Transverse colon (tissue), 4 donors: ENCODE results near the gene MYOF. TPM values are rescaled to one million over a fixed set of nuclear protein-coding genes. Genes with fewer than 3 reads are reported as not detected.
A peak's percentile ranks its signal among the peaks of the same experiment; 100 is the strongest.

Source experiments
- DNase-seq: peaks from one replicate; pipeline ENCODE4 v3.0.0-alpha.2; 2019
- H3K27ac ChIP-seq, 4 donors: fragments of 200-600 bp; sonication (generic); 2 replicates each; pipeline ENCODE4 v1.5.1; 2016 to 2018; ENCODE audit warnings: inconsistent platforms in 4 of 4
- H3K27me3 ChIP-seq: fragments of 200-600 bp; sonication (generic); 2 replicates; pipeline ENCODE4 v1.5.1; 2017; ENCODE audit warnings: inconsistent platforms
- H3K36me3 ChIP-seq, 4 donors: fragments of 200-600 bp; sonication (generic); 2 replicates each; pipeline ENCODE4 v1.5.1; 2017 to 2019; ENCODE audit warnings: inconsistent platforms in 4 of 4
- H3K4me1 ChIP-seq, 4 donors: fragments of 200-600 bp; sonication (generic); 2 replicates each; pipeline ENCODE4 v1.5.1; 2017 to 2020; ENCODE audit warnings: inconsistent platforms in 4 of 4
- H3K4me3 ChIP-seq, 4 donors: fragments of 200-600 bp; sonication (generic); 1 replicate in 1 of 4; 2 replicates in 3 of 4; pipeline versions ENCODE4 v1.5.1 to v1.6.1; 2017 to 2019; ENCODE audit warnings: inconsistent platforms in 4 of 4
- H3K9me3 ChIP-seq, 2 donors: fragments of 200-600 bp; sonication (generic); 2 replicates each; pipeline ENCODE4 v1.5.1; 2017 to 2019; ENCODE audit warnings: inconsistent platforms in 2 of 2
- EP300 ChIP-seq: sonication (generic); formaldehyde crosslinking; IDR thresholded peaks from one replicate; pipeline ENCODE4 v1.6.1; 2017; ENCODE audit warnings: antibody characterized with exemption, low read depth
- POLR2A ChIP-seq: fragments of 450-650 bp; IDR thresholded peaks from one replicate; pipeline ENCODE4 v1.6.1; 2016; ENCODE audit warnings: antibody characterized with exemption, mild to moderate bottlenecking, moderate library complexity
- POLR2AphosphoS5 ChIP-seq, 3 donors: sonication (generic); formaldehyde crosslinking; IDR thresholded peaks; one replicate each; pipeline ENCODE4 v1.6.1; 2016; ENCODE audit warnings: antibody characterized with exemption in 3 of 3
- WGBS, 2 donors: methylation state at CpG; one replicate each; pipeline ENCODE4 v1.1.5; 2018; ENCODE audit warnings: low coverage in 1 of 2; 5-methylcytosine and 5-hydroxymethylcytosine counted together
- in situ Hi-C, 4 donors: fragments of 200-750 bp; cut with MboI; loops; one replicate each; pipeline versions ENCODE4 v1.15.0 to v1.15.1; 2017; ENCODE audit warnings: low sequenced_read_pairs in 3 of 4, low pct_ligation_motif_present in 1 of 4, low pct_unique_long_range_greater_than_20kb in 1 of 4
- intact Hi-C: fragments of 100-400 bp; cut with DNase I; formaldehyde crosslinking; loops from one replicate; pipeline ENCODE4 v1.15.1; 2023; ENCODE audit warnings: low total_unique reads
- total RNA-seq, 4 donors: library from RNA; depleted of rRNA; stranded (reverse); fragments of >200 nt; gene quantifications; one replicate each; pipeline ENCODE4 v1.1.0, GENCODE V29; 2016
- TF ChIP-seq, protein P1 (sequence below), 5 experiments: fragments of 200-600 bp in 3 of 5; fragments of 450-650 bp in 2 of 5; sonication (generic) in 3 of 5; IDR thresholded peaks; 1 replicate in 2 of 5; 2 replicates in 3 of 5; pipeline ENCODE4 v1.5.1; 2016 to 2017; ENCODE audit warnings: antibody characterized with exemption in 5 of 5, inconsistent platforms in 3 of 5, mild to moderate bottlenecking in 2 of 5, moderate library complexity in 1 of 5

Gene MYOF
- total RNA-seq, 4 donors from 2014 or later = 18.9 to 57.2 (median 50.2) TPM

DNA sequence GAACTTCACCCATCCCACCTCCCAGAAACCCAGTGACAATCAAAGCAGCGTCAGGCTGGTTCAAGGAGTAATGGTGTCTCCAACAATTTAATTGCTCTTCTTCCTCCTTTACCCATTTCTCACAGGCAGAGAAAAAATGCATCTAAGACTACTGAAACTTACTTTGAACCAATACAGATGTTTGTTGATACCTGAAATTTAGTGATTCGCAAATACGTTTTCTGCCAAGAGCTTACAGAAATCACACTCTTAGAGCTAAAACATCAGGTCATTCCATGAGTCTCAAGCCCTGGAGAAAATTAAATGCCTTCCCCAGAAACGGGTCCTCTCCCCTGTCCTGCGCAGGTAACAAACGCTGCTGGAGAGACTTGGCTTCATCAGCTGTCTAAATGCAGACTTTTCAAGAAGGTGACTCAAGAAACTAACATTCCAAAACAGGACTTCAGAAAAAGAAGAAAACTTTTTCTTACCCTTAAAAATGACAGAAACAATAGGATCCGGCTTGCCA is 443 bp downstream of the MYOF start:
- DNase-seq = no peak
- WGBS, 2 donors = 10 to 22% methylated on average over 5 to 7 of the region's 7 CpGs
- Histone ChIP-seq H3K9me3 (no peaks in the 10 kb centered on the region), H3K27me3 (no peaks in the 10 kb centered on the region), H3K4me1 (peaks cover 0 to 31% (median 13%) of the 10 kb centered on the region in 4 donors), H3K4me3 (peak overlapping the region; percentile 28 to 74 (median 55)), H3K36me3 (no peaks in the 10 kb centered on the region), H3K27ac (peak overlapping the region; percentile 84 to 97 (median 88))
- in situ Hi-C loops (loop anchor here (5.0 kb wide), 2 partner anchors 104 to 109 kb away; no protein-coding TSS in a partner anchor), intact Hi-C loops (loop anchor here (2.0 kb wide), 1 partner anchor 105 kb away; no protein-coding TSS in a partner anchor)
- TF ChIP-seq POLR2AphosphoS5 (IDR thresholded peaks at IDR 0.05) (no peak), EP300 (no peak), POLR2A (no peak)
- TF ChIP-seq, protein P1, sequence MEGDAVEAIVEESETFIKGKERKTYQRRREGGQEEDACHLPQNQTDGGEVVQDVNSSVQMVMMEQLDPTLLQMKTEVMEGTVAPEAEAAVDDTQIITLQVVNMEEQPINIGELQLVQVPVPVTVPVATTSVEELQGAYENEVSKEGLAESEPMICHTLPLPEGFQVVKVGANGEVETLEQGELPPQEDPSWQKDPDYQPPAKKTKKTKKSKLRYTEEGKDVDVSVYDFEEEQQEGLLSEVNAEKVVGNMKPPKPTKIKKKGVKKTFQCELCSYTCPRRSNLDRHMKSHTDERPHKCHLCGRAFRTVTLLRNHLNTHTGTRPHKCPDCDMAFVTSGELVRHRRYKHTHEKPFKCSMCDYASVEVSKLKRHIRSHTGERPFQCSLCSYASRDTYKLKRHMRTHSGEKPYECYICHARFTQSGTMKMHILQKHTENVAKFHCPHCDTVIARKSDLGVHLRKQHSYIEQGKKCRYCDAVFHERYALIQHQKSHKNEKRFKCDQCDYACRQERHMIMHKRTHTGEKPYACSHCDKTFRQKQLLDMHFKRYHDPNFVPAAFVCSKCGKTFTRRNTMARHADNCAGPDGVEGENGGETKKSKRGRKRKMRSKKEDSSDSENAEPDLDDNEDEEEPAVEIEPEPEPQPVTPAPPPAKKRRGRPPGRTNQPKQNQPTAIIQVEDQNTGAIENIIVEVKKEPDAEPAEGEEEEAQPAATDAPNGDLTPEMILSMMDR (IDR thresholded peaks at IDR 0.05) = no peak

DNA sequence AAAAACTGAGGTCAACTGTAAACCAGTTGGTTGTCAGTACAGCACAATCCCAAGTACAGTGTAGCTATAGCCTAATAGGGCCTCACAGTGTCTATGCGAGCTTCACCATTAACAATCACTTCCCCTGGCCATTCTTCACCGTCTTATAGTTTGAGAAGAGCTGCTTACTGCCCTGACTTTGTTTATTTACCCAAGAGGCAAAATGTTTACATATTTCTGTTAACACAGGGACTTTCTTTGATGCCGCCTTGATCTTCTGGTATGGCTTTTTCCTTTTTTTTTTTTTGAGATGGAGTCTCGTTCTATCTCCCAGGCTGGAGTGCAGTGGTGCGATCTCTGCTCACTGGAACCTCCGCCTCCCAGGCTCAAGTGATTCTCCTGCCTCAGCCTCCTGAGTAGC is 3.3 kb downstream of the MYOF start:
- Histone ChIP-seq H3K4me1 (peaks cover 3 to 59% (median 35%) of the 10 kb centered on the region in 4 donors), H3K9me3 (no peaks in the 10 kb centered on the region), H3K27ac (peak overlapping the region in 3 of 4 donors; percentile 3 to 97 (median 86)), H3K36me3 (no peaks in the 10 kb centered on the region), H3K27me3 (no peaks in the 10 kb centered on the region), H3K4me3 (no peak overlapping the region)
- intact Hi-C loops = no loop called here
- TF ChIP-seq, protein P1 (IDR thresholded peaks at IDR 0.05) = no peak
- no peak for TF ChIP-seq POLR2AphosphoS5 (IDR thresholded peaks at IDR 0.05)
- TF ChIP-seq POLR2A = no peak
- TF ChIP-seq EP300 = no peak
- DNase-seq = no peak
- 74 to 79% methylated on average over 5 to 6 of the region's 6 CpGs for WGBS, 2 donors
- in situ Hi-C loops = no loop called here

DNA sequence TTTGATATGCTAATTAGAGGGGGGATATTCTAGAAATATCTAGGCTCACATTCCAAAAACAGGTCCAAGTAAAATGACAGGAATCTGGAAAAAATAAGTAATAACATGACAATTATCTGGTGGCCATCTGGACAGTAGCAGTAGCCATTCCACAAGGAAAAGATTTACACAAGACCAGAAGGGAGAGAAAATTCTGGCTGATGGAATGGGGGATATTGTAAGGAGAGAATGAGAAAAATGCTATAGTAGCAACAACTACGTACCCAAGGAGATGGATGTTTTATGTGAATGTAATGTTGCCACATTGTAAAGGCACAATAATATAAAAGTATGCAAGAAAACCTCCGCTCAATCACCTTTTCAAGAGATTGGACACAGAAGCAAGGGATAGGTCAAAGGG is 5.4 kb downstream of the MYOF start:
- no peaks in the 10 kb centered on the region for H3K9me3 ChIP-seq
- in situ Hi-C loops (no loop called here), intact Hi-C loops (no loop called here)
- DNase-seq = no peak
- H3K27ac ChIP-seq = peak overlapping the region in 3 of 4 donors; percentile 64 to 84 (median 76)
- WGBS, 2 donors = 75 to 84% methylated on average over 2 of the region's 2 CpGs
- H3K36me3 ChIP-seq = no peaks in the 10 kb centered on the region
- H3K27me3 ChIP-seq = no peaks in the 10 kb centered on the region
- TF ChIP-seq EP300 (no peak), POLR2AphosphoS5 (IDR thresholded peaks at IDR 0.05) (no peak), POLR2A (no peak)
- TF ChIP-seq, protein P1 (IDR thresholded peaks at IDR 0.05) = no peak
- no peak overlapping the region for H3K4me3 ChIP-seq
- H3K4me1 ChIP-seq = peaks cover 8 to 71% (median 42%) of the 10 kb centered on the region in 4 donors

DNA sequence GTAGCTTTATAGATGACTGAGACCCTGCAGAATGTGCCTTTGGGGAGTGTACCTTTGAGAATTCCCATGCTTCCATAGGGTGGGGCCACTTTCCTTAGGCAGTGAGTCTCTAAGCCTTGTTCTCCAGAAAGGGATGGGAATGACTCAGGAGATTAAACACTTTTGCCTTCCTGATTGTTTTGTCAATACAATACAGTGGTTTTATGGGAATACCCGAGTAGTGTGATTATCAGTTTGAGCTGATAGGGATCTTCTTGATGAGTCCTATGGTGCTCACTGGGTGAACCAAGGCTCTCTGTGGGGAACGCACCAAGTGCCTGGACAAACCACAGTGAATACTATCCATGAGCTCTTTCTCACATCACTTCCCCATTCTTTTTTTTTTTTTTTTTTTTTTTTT is 6.3 kb downstream of the MYOF start:
- H3K4me3 ChIP-seq = no peak overlapping the region
- H3K27me3 ChIP-seq = no peaks in the 10 kb centered on the region
- peak in 2 of 3 donors; percentile 52 to 55 for TF ChIP-seq POLR2AphosphoS5 (IDR thresholded peaks at IDR 0.05)
- no peak for TF ChIP-seq POLR2A
- intact Hi-C loops (no loop called here), in situ Hi-C loops (no loop called here)
- no peaks in the 10 kb centered on the region for H3K36me3 ChIP-seq
- peak; percentile 50 for DNase-seq
- H3K27ac ChIP-seq = peak overlapping the region; percentile 64 to 84 (median 75)
- peaks cover 13 to 71% (median 49%) of the 10 kb centered on the region in 4 donors for H3K4me1 ChIP-seq
- H3K9me3 ChIP-seq = no peaks in the 10 kb centered on the region
- 20 to 35% methylated on average over 2 of the region's 2 CpGs for WGBS, 2 donors
